Frontal cortex (tissue), 4 donors: ENCODE data around the gene CNFN. TPM values are rescaled to one million over a fixed set of nuclear protein-coding genes. Genes with fewer than 3 reads are reported as not detected.

Experiments
- DNase-seq, 2 donors: peaks; one replicate each; pipeline ENCODE4 v3.0.0; 2012; ENCODE audit warnings: low spot score in 2 of 2
- FAIRE-seq: peaks from 2 replicates; lab custom pipeline; 2012; peaks lifted over from hg19 to GRCh38; lab: Jason Lieb, UNC
- total RNA-seq: library from RNA; depleted of rRNA; stranded (reverse); fragments of >200 nt; gene quantifications from one replicate; pipeline ENCODE4 v1.2.3, GENCODE V29; 2014
- donor health status: control.
- donor health status: control.
- donor health status: control.

CNFN gene
- total RNA-seq, 1 donor from 2014 or later, result not detected

- DNase-seq (no peak), FAIRE-seq (no peak)
Measured at GRCh38 chr19:42378225-42379215, 11.6 kb downstream of the CNFN start.

- DNase-seq (no peak), FAIRE-seq (no peak)
Measured at GRCh38 chr19:42376177-42376555, 13.9 kb downstream of the CNFN start.

GRCh38 chr19:42375415-42376176 lies 14.5 kb downstream of the CNFN start:
- FAIRE-seq, result no peak
- no peak for DNase-seq

- FAIRE-seq (no peak), DNase-seq (no peak)
Measured at GRCh38 chr19:42374826-42375376, 15.2 kb downstream of the CNFN start.

GRCh38 chr19:42370626-42371175 lies 19.4 kb downstream of the CNFN start:
- no peak for FAIRE-seq
- no peak for DNase-seq

GRCh38 chr19:42370068-42370520 lies 20.0 kb downstream of the CNFN start:
- FAIRE-seq (no peak), DNase-seq (no peak)

DNA sequence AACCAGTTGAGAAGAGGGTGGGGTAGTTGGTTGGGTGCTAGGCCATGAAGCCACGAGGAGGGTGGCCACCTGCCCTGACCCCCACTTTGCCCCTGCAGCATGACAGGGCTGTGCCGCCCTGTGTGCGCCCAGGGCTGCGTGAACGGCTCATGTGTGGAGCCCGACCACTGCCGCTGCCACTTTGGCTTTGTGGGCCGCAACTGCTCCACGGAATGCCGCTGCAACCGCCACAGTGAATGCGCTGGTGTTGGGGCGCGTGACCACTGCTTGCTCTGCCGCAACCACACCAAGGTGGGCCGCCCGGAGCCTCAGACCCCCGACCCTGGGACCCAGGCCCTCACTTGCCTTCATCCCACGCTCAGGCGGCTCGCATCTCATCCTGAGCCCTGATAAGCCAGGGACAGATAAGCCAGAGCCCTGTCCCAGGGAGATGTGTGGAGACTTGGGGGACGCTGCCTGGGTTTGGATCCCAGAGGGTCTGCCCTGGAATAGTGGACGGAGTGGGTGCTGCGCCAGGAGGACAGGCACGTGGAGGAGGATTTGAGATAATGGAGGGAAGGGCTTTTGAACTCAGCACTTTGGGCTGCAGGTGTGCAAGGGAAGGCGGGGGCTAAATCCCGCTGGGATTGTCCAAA lies 20.5 kb downstream of the CNFN start:
- no peak for FAIRE-seq
- DNase-seq, result no peak

GRCh38 chr19:42368765-42369164 lies 21.3 kb downstream of the CNFN start:
- FAIRE-seq (no peak), DNase-seq (no peak)

- no peak for FAIRE-seq
Measured at GRCh38 chr19:42368360-42368759, 21.7 kb downstream of the CNFN start.

GRCh38 chr19:42367929-42368328 lies 22.2 kb downstream of the CNFN start:
- DNase-seq (no peak), FAIRE-seq (no peak)

More at GRCh38 chr19:42368360-42368759, 21.7 kb downstream of the CNFN start:
- no peak for DNase-seq

DNA sequence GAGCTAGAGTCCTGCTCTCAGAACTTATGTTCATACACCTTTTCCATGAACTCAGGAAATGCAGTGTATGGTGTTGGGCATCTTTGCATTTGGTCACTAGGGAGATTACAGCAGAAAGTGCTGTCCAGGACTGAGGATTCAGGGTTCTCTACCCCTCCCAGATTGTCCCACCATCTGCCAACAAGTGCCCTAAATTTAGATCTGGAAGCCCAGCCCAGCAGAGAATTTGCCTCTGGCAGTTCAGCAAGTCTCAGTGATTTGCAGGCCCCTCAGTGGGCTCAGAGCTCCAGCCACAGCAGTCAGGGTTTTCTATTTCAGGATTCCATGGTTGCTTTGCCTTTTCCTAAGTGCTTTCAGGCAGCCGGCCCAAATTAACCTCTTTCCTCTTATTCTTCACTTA lies 23.4 kb downstream of the CNFN start:
- DNase-seq, result no peak
- no peak for FAIRE-seq

DNA sequence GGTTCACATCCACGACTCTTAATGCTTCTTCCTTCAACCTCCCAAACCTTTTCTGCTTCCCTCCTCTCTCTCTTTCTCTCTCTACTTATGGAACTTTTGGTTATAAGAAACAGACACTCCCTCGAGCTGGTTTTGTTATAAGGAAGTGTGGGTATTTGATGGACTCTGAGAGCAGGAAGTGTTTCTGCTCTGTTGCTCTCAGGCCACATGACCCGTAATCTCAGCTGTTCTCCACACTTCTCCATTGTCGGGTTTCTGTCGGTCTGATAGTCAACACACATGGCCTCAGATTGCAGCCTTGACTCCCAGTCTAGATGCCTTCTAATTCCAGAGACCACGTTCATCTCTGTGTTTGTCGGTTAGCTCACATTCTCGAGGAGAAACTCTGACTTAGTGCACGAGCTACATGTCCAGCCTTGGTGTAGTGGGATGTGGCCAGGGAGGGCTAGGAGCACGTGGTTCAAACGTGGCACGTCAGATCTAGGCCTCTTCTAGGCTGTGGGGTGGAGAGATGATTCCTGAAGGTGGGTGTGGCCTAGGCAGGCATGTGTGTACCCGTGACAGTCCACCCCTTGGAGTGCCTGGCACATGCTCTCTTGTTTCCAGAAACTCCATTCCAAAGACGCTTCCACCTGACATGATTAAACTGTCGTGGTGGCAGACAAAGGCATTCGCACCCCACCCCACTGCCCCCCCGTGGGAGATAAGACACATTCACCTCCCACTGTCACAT lies 26.3 kb downstream of the CNFN start:
- DNase-seq (no peak), FAIRE-seq (no peak)

DNA sequence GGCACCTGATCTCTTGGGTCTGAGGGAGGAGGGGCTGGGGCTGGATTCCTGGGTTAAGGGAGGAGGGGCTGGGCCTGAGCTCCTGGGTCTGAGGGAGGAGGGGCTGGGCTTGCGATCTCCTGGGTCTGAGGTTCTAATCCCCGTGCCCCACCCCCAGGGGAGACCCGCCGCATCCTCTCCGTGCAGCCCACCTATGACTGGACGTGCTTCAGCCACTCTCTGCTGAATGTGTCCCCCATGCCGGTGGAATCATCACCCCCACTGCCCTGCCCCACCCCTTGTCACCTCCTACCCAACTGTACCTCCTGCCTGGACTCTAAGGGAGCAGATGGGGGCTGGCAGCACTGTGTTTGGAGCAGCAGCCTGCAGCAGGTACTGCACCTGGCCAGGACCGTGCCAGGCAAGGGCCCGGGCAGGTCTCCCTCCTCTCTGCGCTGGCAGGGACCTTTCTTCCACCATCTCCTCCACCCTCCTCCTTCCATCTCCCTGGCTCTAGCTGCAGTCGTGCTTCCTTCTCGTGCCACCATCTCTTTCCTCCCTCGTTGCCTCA lies 27.1 kb downstream of the CNFN start:
- no peak for DNase-seq
- FAIRE-seq, result no peak

DNA sequence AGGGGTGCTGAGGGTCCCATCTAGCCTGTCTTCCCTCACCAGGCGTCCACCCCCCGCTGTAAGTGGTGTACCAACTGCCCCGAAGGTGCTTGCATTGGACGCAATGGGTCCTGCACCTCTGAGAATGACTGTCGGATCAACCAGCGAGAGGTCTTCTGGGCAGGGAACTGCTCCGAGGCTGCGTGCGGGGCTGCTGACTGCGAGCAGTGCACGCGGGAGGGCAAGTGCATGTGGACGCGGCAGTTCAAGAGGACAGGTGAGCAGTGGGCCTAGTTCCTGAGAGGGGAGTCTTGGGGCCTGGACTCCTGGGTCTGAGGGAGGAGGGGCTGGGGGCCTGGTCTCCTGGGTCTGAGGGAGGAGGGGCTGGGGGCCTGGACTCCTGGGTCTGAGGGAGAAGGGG lies 27.8 kb downstream of the CNFN start:
- no peak for FAIRE-seq

DNA sequence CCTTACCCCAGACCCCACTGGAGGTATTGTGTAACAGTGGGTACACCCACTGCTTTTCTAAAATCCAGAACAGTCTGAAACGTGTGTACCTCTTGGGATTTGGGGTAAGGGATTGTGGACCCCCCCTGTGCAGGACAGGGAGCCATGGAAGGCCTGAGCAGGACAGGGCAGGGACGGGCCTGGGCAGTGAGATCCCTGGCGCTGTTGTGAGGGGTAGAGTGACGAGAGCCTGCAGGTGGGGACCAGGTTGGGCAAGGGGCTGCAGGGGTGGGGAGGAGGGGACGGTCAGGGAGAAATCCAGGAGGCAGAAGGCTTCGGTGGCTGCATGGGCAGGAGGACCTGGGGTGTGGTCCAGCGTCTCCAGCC lies 28.6 kb downstream of the CNFN start:
- no peak for DNase-seq
- no peak for FAIRE-seq

More for the DNA sequence above, 27.8 kb downstream of the CNFN start:
- no peak for DNase-seq

- FAIRE-seq (no peak), DNase-seq (no peak)
Measured at GRCh38 chr19:42360787-42361544, 29.1 kb downstream of the CNFN start.

DNA sequence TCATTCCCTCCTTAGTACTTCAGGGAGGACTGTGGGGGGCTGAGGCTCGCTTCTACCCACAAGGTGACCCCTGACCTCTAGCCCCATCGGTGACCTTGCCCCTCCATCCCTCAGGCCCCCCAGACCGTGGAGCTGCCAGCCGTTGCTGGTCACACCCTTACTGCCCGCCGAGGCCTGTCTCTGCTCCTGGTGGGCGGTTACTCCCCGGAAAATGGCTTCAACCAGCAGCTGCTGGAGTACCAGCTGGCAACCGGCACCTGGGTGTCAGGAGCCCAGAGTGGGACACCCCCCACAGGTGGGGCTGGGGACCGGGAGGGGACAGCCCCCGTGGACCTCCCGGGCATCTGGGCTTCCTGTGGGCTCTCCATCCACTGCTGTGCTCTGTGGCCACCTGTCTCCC lies 32.8 kb downstream of the CNFN start:
- no peak for FAIRE-seq

DNA sequence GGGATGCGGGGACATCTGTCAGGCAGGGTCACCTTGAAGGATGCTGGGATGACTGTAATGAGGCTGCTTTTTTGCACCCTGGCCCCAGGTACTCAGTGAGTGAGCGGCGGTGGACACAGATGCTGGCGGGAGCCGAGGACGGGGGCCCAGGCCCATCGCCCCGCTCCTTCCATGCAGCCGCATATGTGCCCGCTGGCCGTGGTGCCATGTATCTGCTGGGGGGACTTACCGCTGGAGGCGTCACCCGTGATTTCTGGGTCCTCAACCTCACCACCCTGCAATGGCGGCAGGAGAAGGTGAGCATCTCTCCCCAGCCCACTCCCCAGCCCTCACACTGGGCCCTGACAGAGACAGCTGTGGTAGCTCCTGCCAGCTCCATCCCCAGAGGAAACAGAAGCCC lies 33.4 kb downstream of the CNFN start:
- DNase-seq (no peak), FAIRE-seq (no peak)

More for the DNA sequence above, 32.8 kb downstream of the CNFN start:
- DNase-seq, result no peak
